ENCODE data around the gene NR4A1. TPM values are rescaled to one million over a fixed set of nuclear protein-coding genes. Genes with fewer than 3 reads are reported as not detected.

The NR4A1 gene
- total RNA-seq, 1 donor from 2014 or later, result 5.3 TPM

GRCh38 chr12:52015532-52016041 lies 35.7 kb upstream of the NR4A1 start:
- DNase-seq (ENCODE audit: low spot score in 2 of 2) (no peak), FAIRE-seq (no peak)

DNA sequence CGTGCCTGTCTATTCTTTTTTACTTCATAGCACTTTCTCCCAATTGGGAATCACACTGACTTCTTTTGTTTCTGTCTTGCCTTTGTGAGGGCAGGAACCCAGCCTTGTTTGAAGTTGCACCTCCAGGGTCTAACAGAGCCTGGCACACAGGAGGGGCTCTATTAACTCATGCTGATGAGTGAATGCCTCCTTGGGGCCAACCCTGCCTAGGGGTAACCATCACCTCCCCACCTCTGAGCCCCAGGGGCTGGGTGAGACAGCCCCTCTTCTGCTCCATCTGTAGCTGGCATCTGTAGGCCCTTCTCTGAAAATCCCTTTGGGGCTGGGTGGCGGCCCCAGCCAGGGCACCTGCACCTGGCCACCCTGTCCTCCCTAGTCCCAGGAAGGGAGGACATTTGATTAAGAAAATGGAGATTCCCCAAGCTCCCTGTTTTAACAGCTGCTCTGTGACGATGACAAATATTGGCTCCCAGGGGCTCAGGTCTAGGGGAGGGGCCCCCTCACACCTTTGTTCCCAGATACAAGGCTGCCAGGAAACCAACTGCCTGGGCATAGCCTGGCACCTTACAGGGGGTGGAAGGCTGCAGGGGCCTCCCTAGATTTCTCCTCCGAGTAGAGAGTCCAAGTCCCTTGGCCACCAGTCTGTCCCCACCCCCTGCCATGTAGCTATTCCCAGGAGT lies 32.7 kb upstream of the NR4A1 start:
- FAIRE-seq (no peak), DNase-seq (ENCODE audit: low spot score in 2 of 2) (no peak)

DNA sequence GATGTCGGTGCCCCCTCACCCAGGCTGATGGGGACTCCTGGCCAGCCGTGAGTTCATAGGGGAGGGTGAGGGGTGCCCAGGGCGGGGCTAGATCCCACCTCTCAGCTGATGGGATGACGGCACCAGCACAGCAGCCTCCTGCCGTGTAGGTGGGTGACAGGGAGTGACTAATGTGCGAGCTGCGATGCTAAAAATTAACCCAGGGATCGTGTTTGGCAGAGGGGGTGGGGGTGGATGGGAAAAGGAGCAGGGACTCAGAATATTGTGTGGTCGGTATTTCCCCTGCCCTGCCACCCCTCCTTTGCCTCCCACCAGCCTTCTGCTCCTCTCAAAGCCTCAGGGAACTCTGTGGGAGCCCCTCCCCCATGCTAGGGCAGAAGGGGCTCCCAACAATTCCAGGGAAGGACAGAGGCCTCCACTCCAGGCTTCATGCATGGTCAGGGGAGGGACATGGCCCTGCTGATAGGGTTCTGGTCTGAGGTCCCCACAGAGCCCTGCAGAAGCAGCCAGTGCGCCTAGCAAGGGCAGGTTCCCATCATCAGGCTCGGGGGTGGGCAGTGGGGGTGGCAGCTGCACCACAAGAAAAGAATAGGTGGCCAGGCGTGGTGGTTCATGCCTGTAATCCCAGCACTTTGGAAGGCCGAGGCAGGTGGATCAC lies 32.0 kb upstream of the NR4A1 start:
- no peak for DNase-seq (ENCODE audit: low spot score in 2 of 2)
- FAIRE-seq, result no peak

DNA sequence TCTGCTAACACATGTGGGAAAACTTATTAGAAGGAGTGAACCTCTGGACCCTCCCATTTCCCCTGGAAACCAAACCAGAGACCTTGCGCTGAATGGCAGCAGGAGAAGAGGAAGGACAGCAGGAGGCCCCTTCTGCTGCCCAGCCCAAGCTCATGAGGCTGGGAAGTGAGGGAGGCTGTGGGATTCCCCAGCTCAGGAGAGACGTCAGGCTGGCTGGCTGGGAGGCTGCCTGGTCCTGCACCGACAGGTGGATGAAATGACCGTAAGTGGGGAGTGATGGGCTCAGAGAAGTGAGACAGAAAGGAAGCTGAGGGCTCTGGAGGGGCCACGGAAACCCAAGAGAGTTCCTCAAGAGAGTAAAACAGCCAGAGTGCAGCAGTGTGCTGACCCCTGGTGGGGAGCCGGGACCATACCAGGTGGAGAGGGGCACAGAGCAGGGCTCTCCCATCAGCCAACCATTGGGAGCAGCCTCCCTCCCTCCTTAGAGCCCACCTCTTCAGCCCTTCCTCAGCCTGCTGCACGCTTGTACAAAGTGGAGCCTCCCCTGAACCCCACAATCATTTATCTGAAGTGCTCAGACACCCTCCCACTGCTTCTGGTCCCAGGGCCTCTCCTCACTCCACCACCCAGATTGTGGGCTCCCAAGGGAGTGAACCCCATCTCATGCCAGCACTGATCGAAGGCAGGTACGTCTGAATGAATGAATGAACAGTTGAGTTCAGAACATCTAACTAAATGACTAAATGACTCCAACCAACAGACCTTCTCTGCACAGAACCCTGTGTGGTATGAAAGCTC lies 30.5 kb upstream of the NR4A1 start:
- FAIRE-seq (no peak), DNase-seq (ENCODE audit: low spot score in 2 of 2) (peak in 1 of 2 donors; percentile 54)

- no peak for FAIRE-seq
These were observed 28.4 kb upstream of the NR4A1 start for GRCh38 chr12:52022841-52023181.

DNA sequence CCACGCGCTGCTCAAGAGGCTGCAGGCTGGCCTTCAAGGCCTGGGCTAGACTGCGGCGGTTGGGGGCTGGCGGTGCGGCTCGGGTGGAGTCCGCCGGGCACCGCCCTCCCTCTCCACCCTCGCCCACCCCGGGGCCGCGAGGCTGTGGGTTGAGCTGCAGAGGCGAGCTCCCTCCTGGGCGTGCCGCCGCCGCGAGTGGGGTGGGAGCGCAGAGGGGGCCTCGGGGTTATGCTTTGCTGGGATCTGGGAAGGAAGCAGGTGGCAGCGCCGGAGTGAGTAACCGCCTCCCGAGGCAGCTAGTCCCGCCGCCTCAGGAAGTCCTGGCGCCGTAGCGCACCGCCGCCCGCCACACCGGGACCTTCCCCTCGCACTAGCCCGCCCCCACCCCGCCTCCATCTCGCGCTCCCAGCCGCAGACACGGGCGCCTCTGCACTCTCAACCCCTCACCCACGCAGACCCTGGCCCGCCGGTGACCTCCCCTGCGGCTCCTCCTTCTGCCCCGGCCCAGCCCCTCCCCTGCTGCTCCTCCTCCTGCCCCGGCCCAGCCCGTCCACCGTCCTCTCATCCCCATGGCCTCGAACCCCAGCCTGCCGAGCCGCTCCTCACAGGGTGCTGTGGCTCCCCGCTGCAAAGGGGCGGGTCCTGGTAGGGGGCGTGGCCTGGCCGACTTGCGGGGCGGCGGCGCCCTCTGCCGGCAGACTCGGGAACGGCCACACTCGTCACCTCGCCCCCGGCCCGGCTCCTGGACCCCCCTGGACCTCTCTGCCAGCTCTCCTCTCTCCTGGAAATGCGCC lies 27.9 kb upstream of the NR4A1 start:
- FAIRE-seq (no peak), DNase-seq (ENCODE audit: low spot score in 2 of 2) (peak; percentile 94)

More at GRCh38 chr12:52022841-52023181, 28.4 kb upstream of the NR4A1 start:
- DNase-seq (ENCODE audit: low spot score in 2 of 2), result no peak

DNA sequence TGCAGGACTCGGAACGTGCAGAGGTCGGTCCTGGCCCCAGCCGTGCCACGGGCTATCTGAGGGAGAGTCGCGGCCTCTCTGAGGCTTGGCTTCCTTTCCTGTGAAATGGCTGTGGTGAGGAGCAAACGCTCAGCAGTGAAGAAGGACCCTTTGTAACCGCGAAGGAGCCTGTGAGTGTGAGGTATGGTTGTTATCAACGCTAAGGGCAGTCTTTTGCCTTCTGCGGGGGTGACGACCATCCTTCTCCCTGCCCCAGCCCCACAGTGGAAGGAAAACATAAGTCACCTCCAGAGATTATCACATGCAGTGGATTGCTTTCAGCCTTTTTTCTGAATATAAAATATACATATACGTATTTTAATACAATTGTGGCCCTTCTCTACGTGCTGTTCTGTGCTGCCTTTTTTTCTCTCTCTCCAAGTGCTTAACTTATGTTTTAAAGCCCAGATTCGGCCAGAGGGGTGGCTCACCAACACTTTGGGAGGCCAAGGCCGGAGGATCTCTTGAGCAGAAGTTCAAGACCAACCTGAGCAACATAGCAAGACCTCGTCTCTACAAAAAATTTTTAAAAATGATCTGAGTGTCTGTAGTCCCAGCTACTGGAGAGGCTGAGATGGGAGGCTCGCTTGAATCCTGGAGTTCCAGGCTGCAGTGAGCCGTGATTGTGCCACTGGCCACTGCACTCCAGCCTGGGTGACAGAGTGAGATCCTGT lies 27.1 kb upstream of the NR4A1 start:
- DNase-seq (ENCODE audit: low spot score in 2 of 2) (no peak), FAIRE-seq (no peak)

GRCh38 chr12:52024845-52025230 lies 26.4 kb upstream of the NR4A1 start:
- FAIRE-seq (no peak), DNase-seq (ENCODE audit: low spot score in 2 of 2) (no peak)

DNA sequence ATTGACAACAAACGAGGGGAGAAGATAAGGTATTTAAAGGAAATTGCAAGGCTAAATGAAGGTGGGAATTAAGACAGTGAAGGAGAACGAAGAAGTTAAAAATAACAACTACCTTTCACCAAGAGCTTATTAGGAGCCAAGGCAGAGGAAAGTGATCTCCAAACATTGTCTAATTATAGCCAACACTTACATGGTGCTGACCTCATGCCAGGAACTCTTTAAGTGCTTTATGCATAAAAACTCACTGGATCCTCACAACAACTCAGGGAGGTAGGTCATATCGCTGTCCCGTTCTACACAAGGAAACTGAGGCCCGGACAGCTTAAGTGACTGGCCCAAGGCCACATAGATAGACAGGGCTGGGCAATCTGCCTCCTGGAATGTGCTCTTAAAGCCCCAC lies 25.0 kb upstream of the NR4A1 start:
- DNase-seq (ENCODE audit: low spot score in 2 of 2) (no peak), FAIRE-seq (no peak)

GRCh38 chr12:52027085-52027843 lies 24.0 kb upstream of the NR4A1 start:
- FAIRE-seq (no peak), DNase-seq (ENCODE audit: low spot score in 2 of 2) (no peak)

GRCh38 chr12:52029685-52030084 lies 21.6 kb upstream of the NR4A1 start:
- peak in 1 of 2 donors; percentile 46 for DNase-seq (ENCODE audit: low spot score in 2 of 2)
- FAIRE-seq, result no peak

GRCh38 chr12:52032446-52032803 lies 18.8 kb upstream of the NR4A1 start:
- FAIRE-seq (no peak), DNase-seq (ENCODE audit: low spot score in 2 of 2) (no peak)

- FAIRE-seq (peak; percentile 6), DNase-seq (ENCODE audit: low spot score in 2 of 2) (peak; percentile 94 to 96)
These were observed 18.3 kb upstream of the NR4A1 start for GRCh38 chr12:52032804-52033445.

GRCh38 chr12:52033446-52034140 lies 17.6 kb upstream of the NR4A1 start:
- DNase-seq (ENCODE audit: low spot score in 2 of 2) (no peak), FAIRE-seq (no peak)

DNA sequence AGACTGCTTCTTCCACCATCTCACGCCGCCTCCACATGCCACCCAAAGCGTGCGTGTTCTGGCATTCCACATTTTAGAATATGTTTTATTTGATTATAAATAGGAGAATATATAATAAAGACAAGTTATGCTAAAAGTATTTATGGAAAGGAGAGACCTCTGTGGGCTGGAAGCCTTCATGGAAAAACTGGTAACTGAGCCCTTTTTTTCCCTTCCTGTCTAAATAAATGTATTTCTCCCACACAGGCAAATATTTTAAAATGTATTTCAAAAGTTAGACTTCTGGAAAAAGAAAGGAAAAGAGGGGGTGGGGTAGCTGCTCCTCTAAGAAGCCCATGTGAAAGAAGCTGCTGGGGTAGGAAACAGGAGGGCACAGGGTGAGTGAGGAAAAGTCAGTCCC lies 16.1 kb upstream of the NR4A1 start:
- FAIRE-seq (no peak), DNase-seq (ENCODE audit: low spot score in 2 of 2) (no peak)

GRCh38 chr12:52035926-52036325 lies 15.3 kb upstream of the NR4A1 start:
- DNase-seq (ENCODE audit: low spot score in 2 of 2), result no peak
- FAIRE-seq, result no peak

- FAIRE-seq (no peak), DNase-seq (ENCODE audit: low spot score in 2 of 2) (peak; percentile 89 to 94)
These were observed 14.6 kb upstream of the NR4A1 start for GRCh38 chr12:52036587-52037171.

All from frontal cortex (tissue), 4 donors.